ENCODE data around the gene BAZ2B. TPM values are rescaled to one million over a fixed set of nuclear protein-coding genes. Genes with fewer than 3 reads are reported as not detected.

Gene BAZ2B
- total RNA-seq, 1 donor from 2014 or later: 226 TPM

DNA sequence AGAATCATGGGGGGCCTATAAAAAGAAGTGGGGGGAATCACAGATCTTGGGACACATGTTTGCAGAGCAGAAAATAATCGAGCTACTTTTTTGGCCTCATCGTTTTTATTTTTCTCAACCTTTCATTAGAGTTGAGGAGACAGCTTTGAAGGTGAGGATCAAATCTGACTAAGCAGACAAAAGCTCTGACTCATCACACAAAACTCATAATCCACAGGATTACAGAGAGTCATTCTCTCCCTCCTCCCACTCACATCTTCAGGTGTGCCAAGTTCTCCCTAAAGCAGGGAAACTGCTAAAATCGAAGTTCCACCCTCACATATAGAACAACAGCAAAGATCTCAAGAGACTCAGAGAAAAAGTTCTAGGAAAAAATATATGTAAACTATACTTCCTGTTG, 15.6 kb downstream of the BAZ2B start:
- Mint-ChIP-seq H3K36me3 (ENCODE audit: unreplicated experiment) (peaks cover 5% of the 10 kb centered on the region), H3K4me1 (ENCODE audit: low read depth, unreplicated experiment) (peaks cover 5% of the 10 kb centered on the region), H3K27ac (ENCODE audit: unreplicated experiment) (no peak overlapping the region), H3K9me3 (ENCODE audit: unreplicated experiment) (peaks cover 1% of the 10 kb centered on the region), H3K27me3 (ENCODE audit: unreplicated experiment) (peaks cover 2% of the 10 kb centered on the region), H3K4me3 (ENCODE audit: unreplicated experiment) (no peak overlapping the region)
- DNase-seq: no peak
- TF ChIP-seq, protein P1, sequence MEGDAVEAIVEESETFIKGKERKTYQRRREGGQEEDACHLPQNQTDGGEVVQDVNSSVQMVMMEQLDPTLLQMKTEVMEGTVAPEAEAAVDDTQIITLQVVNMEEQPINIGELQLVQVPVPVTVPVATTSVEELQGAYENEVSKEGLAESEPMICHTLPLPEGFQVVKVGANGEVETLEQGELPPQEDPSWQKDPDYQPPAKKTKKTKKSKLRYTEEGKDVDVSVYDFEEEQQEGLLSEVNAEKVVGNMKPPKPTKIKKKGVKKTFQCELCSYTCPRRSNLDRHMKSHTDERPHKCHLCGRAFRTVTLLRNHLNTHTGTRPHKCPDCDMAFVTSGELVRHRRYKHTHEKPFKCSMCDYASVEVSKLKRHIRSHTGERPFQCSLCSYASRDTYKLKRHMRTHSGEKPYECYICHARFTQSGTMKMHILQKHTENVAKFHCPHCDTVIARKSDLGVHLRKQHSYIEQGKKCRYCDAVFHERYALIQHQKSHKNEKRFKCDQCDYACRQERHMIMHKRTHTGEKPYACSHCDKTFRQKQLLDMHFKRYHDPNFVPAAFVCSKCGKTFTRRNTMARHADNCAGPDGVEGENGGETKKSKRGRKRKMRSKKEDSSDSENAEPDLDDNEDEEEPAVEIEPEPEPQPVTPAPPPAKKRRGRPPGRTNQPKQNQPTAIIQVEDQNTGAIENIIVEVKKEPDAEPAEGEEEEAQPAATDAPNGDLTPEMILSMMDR (IDR thresholded peaks at IDR 0.05; ENCODE audit: partially characterized antibody, unreplicated experiment): no peak

DNA sequence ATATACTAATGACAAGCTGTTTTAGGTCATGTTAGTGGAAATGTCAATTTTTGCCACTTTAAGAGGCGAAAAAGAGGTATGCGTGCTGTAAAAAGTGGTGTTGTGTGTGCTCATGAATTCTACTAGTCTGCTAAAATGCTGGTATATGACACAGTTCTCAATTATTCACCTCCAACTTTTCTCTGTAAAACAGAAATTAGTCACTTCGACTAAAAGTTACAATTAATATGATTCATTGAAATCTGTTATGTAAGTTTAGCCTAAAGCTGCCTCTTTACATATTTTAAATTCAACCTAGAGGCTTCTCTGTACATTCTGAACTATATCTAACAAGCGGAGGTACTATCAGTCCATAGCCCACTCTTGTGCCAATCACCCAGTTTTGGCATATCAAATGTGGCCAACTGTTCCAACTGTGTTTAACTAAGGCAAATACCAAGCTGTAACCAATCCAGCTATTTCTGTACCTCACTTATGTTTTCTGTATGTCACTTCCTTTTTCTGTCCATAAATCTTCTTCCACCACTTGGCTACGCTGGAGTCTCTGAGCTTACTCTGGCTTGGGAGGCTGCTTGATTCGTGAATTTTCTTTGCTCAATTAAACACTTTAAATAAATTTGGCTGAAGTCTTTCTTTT, 20.8 kb downstream of the BAZ2B start:
- no peak overlapping the region for H3K27ac Mint-ChIP-seq (ENCODE audit: unreplicated experiment)
- no peaks in the 10 kb centered on the region for H3K9me3 Mint-ChIP-seq (ENCODE audit: unreplicated experiment)
- H3K4me3 Mint-ChIP-seq (ENCODE audit: unreplicated experiment): no peak overlapping the region
- H3K27me3 Mint-ChIP-seq (ENCODE audit: unreplicated experiment): peaks cover 2% of the 10 kb centered on the region
- H3K36me3 Mint-ChIP-seq (ENCODE audit: unreplicated experiment): peaks cover 5% of the 10 kb centered on the region
- no peak for DNase-seq
- no peaks in the 10 kb centered on the region for H3K4me1 Mint-ChIP-seq (ENCODE audit: low read depth, unreplicated experiment)
- TF ChIP-seq, protein P1 (IDR thresholded peaks at IDR 0.05; ENCODE audit: partially characterized antibody, unreplicated experiment): no peak

DNA sequence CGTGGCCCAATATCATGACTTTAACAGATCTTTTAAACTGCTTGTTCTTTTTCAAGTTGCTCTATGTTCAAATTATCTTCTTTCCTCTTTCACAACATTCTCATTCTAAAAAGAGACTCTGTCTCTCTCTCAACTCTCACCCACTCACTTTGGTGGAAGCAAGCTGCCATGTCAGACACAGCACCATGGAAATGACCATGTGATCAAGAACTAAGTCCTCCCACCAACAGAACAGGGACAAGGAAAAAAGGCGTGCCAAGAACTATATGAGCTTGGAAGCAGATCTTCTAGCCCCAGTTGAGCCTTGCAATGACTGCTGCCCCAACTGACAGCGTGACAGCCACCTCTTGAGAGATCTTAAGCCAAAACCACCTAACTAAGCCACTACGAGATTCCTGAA, 23.9 kb downstream of the BAZ2B start:
- Mint-ChIP-seq H3K27me3 (ENCODE audit: unreplicated experiment) (no peaks in the 10 kb centered on the region), H3K27ac (ENCODE audit: unreplicated experiment) (peak overlapping the region; percentile 69), H3K4me3 (ENCODE audit: unreplicated experiment) (no peak overlapping the region), H3K36me3 (ENCODE audit: unreplicated experiment) (peaks cover 4% of the 10 kb centered on the region), H3K4me1 (ENCODE audit: low read depth, unreplicated experiment) (no peaks in the 10 kb centered on the region), H3K9me3 (ENCODE audit: unreplicated experiment) (no peaks in the 10 kb centered on the region)
- TF ChIP-seq, protein P1 (IDR thresholded peaks at IDR 0.05; ENCODE audit: partially characterized antibody, unreplicated experiment): no peak
- no peak for DNase-seq

DNA sequence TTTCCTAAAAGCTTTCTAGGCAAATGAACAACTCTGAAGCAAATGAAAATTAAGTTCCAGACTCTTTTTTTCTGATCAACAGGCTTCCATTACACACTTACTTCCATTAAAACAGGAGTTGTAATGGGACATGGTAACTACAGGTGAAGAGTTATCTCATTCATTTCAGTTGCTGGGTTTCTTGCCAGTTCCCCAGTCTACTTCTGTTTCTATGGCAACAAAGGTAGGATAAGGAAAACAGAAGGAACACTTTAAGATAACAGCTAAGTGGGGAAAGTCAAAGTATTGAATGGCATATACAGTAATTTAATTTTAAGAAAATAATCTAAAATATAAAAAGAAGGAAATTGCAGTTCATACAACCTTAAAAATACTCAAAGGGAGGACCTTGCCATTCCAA, 25.1 kb downstream of the BAZ2B start:
- no peak for DNase-seq
- Mint-ChIP-seq H3K4me3 (ENCODE audit: unreplicated experiment) (no peak overlapping the region), H3K4me1 (ENCODE audit: low read depth, unreplicated experiment) (no peaks in the 10 kb centered on the region), H3K36me3 (ENCODE audit: unreplicated experiment) (peaks cover 7% of the 10 kb centered on the region), H3K9me3 (ENCODE audit: unreplicated experiment) (no peaks in the 10 kb centered on the region), H3K27ac (ENCODE audit: unreplicated experiment) (no peak overlapping the region), H3K27me3 (ENCODE audit: unreplicated experiment) (no peaks in the 10 kb centered on the region)
- TF ChIP-seq, protein P1 (IDR thresholded peaks at IDR 0.05; ENCODE audit: partially characterized antibody, unreplicated experiment): no peak

DNA sequence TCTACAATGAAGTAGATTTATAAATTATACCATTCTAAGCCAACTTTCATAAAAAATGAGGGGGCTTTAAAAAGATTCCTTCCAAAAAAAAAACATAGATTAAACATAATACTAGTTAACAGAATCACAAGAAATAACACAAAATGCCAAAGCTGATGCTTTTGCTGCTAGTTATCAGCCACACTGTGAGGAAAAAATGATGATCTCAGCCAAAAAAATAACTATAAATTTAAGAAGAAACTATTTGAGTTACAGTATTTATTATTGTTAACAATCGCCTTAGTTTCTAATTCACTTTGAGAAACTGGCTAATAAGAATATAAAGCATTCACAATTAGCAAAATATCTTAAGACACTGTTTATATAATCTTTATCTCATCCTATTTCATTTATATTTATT, 27.1 kb downstream of the BAZ2B start:
- Mint-ChIP-seq H3K4me3 (ENCODE audit: unreplicated experiment) (no peak overlapping the region), H3K27ac (ENCODE audit: unreplicated experiment) (no peak overlapping the region), H3K36me3 (ENCODE audit: unreplicated experiment) (peaks cover 7% of the 10 kb centered on the region), H3K4me1 (ENCODE audit: low read depth, unreplicated experiment) (peaks cover 4% of the 10 kb centered on the region), H3K27me3 (ENCODE audit: unreplicated experiment) (peaks cover 2% of the 10 kb centered on the region), H3K9me3 (ENCODE audit: unreplicated experiment) (no peaks in the 10 kb centered on the region)
- no peak for DNase-seq
- TF ChIP-seq, protein P1 (IDR thresholded peaks at IDR 0.05; ENCODE audit: partially characterized antibody, unreplicated experiment): no peak
